NCI-H2196 treated with DMSO at 0.1 percent for 48 hours (cell line): ENCODE measurements around the gene DNAJC16.
A peak's percentile ranks its signal among the peaks of the same experiment; 100 is the strongest.
"Not testable (repeated sequence)": the region's sequence is repeated elsewhere in the genome, so short reads cannot be mapped to it uniquely, and the experiment has no call there.

Experiments used
- DNase-seq: peaks from one replicate; lab custom pipeline; 2025; ENCODE audit not compliant: unreplicated experiment; lab: John Stamatoyannopoulos, UW

DNAJC16 gene

GRCh38 chr1:15506831-15507230, 19.8 kb upstream of the DNAJC16 start:
- DNase-seq, result no peak

- no peak for DNase-seq
These were observed 19.4 kb upstream of the DNAJC16 start for GRCh38 chr1:15507278-15507677.

GRCh38 chr1:15508700-15509487, 17.8 kb upstream of the DNAJC16 start:
- DNase-seq, result no peak

- no peak for DNase-seq
These were observed 17.1 kb upstream of the DNAJC16 start for GRCh38 chr1:15509586-15509985.

- DNase-seq, result no peak
These were observed 15.8 kb upstream of the DNAJC16 start for GRCh38 chr1:15510611-15511405.

GRCh38 chr1:15513192-15513591, 13.5 kb upstream of the DNAJC16 start:
- DNase-seq, result no peak

- no peak for DNase-seq
These were observed 12.7 kb upstream of the DNAJC16 start for GRCh38 chr1:15513919-15514318.

GRCh38 chr1:15514557-15514956, 12.1 kb upstream of the DNAJC16 start:
- DNase-seq, result not testable (repeated sequence)

GRCh38 chr1:15515022-15515663, 11.5 kb upstream of the DNAJC16 start:
- no peak for DNase-seq

GRCh38 chr1:15519625-15520024, 7.0 kb upstream of the DNAJC16 start:
- DNase-seq, result no peak

- not testable (repeated sequence) for DNase-seq
These were observed 5.3 kb upstream of the DNAJC16 start for GRCh38 chr1:15521206-15521906.

GRCh38 chr1:15522551-15522950, 4.1 kb upstream of the DNAJC16 start:
- no peak for DNase-seq

GRCh38 chr1:15523104-15524020, 3.3 kb upstream of the DNAJC16 start:
- DNase-seq, result no peak

GRCh38 chr1:15524021-15524282, 2.7 kb upstream of the DNAJC16 start, which contains the start of gene CASP9:
CASP9 (minus strand) TSS chr1:15524215; CDS start chr1:15524200, 15 bp downstream.
- DNase-seq, result no peak

GRCh38 chr1:15524283-15525049, 2.2 kb upstream of the DNAJC16 start:
- DNase-seq, result peak; percentile 99

GRCh38 chr1:15525050-15526020, 1.3 kb upstream of the DNAJC16 start:
- no peak for DNase-seq

GRCh38 chr1:15526021-15526489, 593 bp upstream of the DNAJC16 start:
- DNase-seq, result no peak

GRCh38 chr1:15531003-15531402, 4.4 kb downstream of the DNAJC16 start:
- no peak for DNase-seq
